ENCODE data around the gene ISCA1.

DNA sequence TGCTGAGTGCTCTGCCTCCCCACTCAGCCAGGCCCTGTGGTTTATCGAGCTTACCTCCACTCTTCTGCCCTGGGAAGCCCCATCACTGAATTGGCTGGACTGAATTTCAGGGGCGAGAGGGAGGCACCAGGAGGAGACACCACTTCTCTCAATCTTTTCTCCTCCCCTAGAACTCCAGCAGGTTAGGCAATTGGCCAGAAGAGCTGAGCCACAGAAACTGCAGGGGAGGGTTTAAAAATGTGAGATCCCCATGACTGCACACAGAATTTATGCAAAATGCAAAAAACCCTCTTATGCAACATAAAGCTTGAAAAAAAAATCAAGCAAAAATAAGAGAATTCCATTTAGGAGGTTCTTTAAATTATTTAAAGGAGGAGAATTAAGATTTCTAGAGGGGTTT is 42.0 kb upstream of the ISCA1 start:
- TF ChIP-seq, protein P1, sequence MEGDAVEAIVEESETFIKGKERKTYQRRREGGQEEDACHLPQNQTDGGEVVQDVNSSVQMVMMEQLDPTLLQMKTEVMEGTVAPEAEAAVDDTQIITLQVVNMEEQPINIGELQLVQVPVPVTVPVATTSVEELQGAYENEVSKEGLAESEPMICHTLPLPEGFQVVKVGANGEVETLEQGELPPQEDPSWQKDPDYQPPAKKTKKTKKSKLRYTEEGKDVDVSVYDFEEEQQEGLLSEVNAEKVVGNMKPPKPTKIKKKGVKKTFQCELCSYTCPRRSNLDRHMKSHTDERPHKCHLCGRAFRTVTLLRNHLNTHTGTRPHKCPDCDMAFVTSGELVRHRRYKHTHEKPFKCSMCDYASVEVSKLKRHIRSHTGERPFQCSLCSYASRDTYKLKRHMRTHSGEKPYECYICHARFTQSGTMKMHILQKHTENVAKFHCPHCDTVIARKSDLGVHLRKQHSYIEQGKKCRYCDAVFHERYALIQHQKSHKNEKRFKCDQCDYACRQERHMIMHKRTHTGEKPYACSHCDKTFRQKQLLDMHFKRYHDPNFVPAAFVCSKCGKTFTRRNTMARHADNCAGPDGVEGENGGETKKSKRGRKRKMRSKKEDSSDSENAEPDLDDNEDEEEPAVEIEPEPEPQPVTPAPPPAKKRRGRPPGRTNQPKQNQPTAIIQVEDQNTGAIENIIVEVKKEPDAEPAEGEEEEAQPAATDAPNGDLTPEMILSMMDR (IDR thresholded peaks at IDR 0.05) = no peak
- TF ChIP-seq POLR2A (IDR thresholded peaks at IDR 0.05) = no peak
